ENCODE results near the gene MAP6. TPM values are rescaled to one million over a fixed set of nuclear protein-coding genes. Genes with fewer than 3 reads are reported as not detected.

MAP6 gene
- total and polyA plus RNA-seq, 8 donors = 0.58 to 27.2 (median 3.6) TPM

DNA sequence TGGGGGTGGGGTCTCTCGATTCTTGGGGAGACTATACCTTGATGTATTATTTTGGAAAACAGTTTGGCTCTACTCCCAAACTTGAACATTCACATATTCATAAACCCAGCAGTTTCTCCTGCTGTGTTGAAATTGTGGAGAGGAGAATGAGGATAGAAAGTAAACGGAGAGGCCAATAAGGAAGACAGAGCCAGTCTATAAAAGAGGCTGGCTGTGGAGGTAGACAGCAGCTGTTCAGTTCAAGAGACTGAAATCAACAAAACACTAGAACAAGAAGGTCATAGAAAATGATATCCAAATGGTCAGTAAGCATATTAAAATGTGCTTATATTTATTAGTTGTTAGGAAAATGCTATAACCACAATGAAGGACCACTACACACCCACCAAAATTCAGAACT is 46.9 kb upstream of the MAP6 start:
- Histone ChIP-seq H3K9me3 (no peaks in the 10 kb centered on the region), H3K4me3 (no peak overlapping the region), H3K36me3 (no peaks in the 10 kb centered on the region), H3K4me1 (peaks cover 0 to 24% (median 21%) of the 10 kb centered on the region in 4 donors), H3K27ac (no peak overlapping the region), H3K27me3 (no peaks in the 10 kb centered on the region)
- DNase-seq = no peak
- intact Hi-C loops (cut with DNase I; ENCODE audit: low total_unique reads) = no loop called here
- TF ChIP-seq, protein P1, sequence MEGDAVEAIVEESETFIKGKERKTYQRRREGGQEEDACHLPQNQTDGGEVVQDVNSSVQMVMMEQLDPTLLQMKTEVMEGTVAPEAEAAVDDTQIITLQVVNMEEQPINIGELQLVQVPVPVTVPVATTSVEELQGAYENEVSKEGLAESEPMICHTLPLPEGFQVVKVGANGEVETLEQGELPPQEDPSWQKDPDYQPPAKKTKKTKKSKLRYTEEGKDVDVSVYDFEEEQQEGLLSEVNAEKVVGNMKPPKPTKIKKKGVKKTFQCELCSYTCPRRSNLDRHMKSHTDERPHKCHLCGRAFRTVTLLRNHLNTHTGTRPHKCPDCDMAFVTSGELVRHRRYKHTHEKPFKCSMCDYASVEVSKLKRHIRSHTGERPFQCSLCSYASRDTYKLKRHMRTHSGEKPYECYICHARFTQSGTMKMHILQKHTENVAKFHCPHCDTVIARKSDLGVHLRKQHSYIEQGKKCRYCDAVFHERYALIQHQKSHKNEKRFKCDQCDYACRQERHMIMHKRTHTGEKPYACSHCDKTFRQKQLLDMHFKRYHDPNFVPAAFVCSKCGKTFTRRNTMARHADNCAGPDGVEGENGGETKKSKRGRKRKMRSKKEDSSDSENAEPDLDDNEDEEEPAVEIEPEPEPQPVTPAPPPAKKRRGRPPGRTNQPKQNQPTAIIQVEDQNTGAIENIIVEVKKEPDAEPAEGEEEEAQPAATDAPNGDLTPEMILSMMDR (IDR thresholded peaks at IDR 0.05) = no peak
- 76 to 91% (median 87%) methylated on average over 2 of the region's 2 CpGs for WGBS, 5 donors

DNA sequence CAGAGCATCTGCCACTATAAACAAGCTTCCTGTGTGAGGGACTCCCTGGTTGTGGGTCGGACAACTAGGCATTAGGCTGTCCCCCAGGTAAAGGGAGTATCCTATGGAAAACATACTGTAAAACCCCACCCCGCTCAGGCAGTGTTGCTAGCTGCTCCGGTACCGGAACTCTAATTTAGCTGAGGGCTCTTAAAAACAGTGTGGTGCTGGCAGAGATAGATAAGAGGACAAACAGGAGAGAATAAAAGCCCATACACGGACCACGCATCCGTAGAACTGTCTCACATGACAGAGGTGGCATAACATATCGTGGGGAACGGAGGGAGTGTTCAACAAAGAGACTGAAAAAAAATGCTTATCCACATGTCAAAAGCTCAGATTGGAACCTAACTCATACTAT is 45.4 kb upstream of the MAP6 start:
- intact Hi-C loops (cut with DNase I; ENCODE audit: low total_unique reads) = no loop called here
- H3K36me3 ChIP-seq = no peaks in the 10 kb centered on the region
- peaks cover 0 to 17% (median 16%) of the 10 kb centered on the region in 4 donors for H3K4me1 ChIP-seq
- H3K9me3 ChIP-seq = no peaks in the 10 kb centered on the region
- H3K4me3 ChIP-seq = no peak overlapping the region
- H3K27ac ChIP-seq = no peak overlapping the region
- WGBS, 5 donors = 65 to 89% (median 78%) methylated on average over 9 of the region's 9 CpGs
- TF ChIP-seq POLR2A (IDR thresholded peaks at IDR 0.05) = no peak
- no peak for TF ChIP-seq POLR2AphosphoS5 (IDR thresholded peaks at IDR 0.05)
- TF ChIP-seq, protein P1 (IDR thresholded peaks at IDR 0.05) = no peak
- TF ChIP-seq EP300 (IDR thresholded peaks at IDR 0.05) = no peak
- no peak for DNase-seq
- no peaks in the 10 kb centered on the region for H3K27me3 ChIP-seq

GRCh38 chr11:75706260-75706729 is 37.5 kb upstream of the MAP6 start:
- peak; percentile 77 to 91 for DNase-seq
- Histone ChIP-seq H3K9me3 (no peaks in the 10 kb centered on the region), H3K4me3 (peak overlapping the region in 3 of 4 donors; percentile 13 to 22 (median 15)), H3K4me1 (peaks cover 0 to 17% (median 12%) of the 10 kb centered on the region in 4 donors), H3K27ac (peak overlapping the region in 1 of 5 donors; percentile 26), H3K27me3 (no peaks in the 10 kb centered on the region), H3K36me3 (no peaks in the 10 kb centered on the region)
- 4 to 8% (median 4%) methylated on average over 12 to 17 of the region's 17 CpGs for WGBS, 5 donors
- intact Hi-C loops (cut with DNase I; ENCODE audit: low total_unique reads) = no loop called here
- TF ChIP-seq POLR2AphosphoS5 (IDR thresholded peaks at IDR 0.05) (peak in 1 of 3 donors; percentile 34), POLR2A (IDR thresholded peaks at IDR 0.05) (no peak)
- TF ChIP-seq, protein P1 (IDR thresholded peaks at IDR 0.05) = peak in 6 of 7 experiments; percentile 65 to 95 (median 91)

- intact Hi-C loops (cut with DNase I; ENCODE audit: low total_unique reads) = no loop called here
- TF ChIP-seq, protein P1 (IDR thresholded peaks at IDR 0.05) = no peak
- TF ChIP-seq EP300 (IDR thresholded peaks at IDR 0.05) (no peak), POLR2A (IDR thresholded peaks at IDR 0.05) (no peak), POLR2AphosphoS5 (IDR thresholded peaks at IDR 0.05) (no peak)
These were observed 36.7 kb upstream of the MAP6 start for GRCh38 chr11:75705541-75705940.

More at GRCh38 chr11:75705541-75705940, 36.7 kb upstream of the MAP6 start:
- Histone ChIP-seq H3K4me3 (peak overlapping the region in 1 of 4 donors; percentile 13), H3K27me3 (no peaks in the 10 kb centered on the region), H3K27ac (no peak overlapping the region), H3K9me3 (no peaks in the 10 kb centered on the region), H3K4me1 (peaks cover 0 to 17% (median 12%) of the 10 kb centered on the region in 4 donors), H3K36me3 (no peaks in the 10 kb centered on the region)
- DNase-seq = no peak
- WGBS, 5 donors = 78 to 92% (median 88%) methylated on average over 3 of the region's 3 CpGs
